Measurements from ENCODE around the gene SH3GLB2.
A peak's percentile ranks its signal among the peaks of the same experiment; 100 is the strongest.
"Not testable (repeated sequence)": the region's sequence is repeated elsewhere in the genome, so short reads cannot be mapped to it uniquely, and the experiment has no call there.

The SH3GLB2 gene

GRCh38 chr9:129052592-129052991, 24.5 kb upstream of the SH3GLB2 start:
- DNase-seq: no peak

GRCh38 chr9:129042016-129042415, 13.9 kb upstream of the SH3GLB2 start:
- DNase-seq: no peak

- no peak for DNase-seq
Observed at GRCh38 chr9:129040113-129040643, 12.0 kb upstream of the SH3GLB2 start.

GRCh38 chr9:129038109-129038852, 10.2 kb upstream of the SH3GLB2 start:
- no peak for DNase-seq

- DNase-seq: no peak
Observed at GRCh38 chr9:129037767-129038098, 9.6 kb upstream of the SH3GLB2 start.

- DNase-seq: peak; percentile 14
Observed at GRCh38 chr9:129036923-129037766, 9.0 kb upstream of the SH3GLB2 start.

- DNase-seq: peak; percentile 97
Observed at GRCh38 chr9:129036241-129036922, 8.3 kb upstream of the SH3GLB2 start, which contains the start of gene MIGA2. MIGA2 (plus strand) TSS chr9:129036626; CDS start chr9:129040595, 3,969 bp downstream.

GRCh38 chr9:129035838-129036237, 7.7 kb upstream of the SH3GLB2 start:
- DNase-seq: not testable (repeated sequence)

GRCh38 chr9:129033216-129033615, 5.1 kb upstream of the SH3GLB2 start:
- no peak for DNase-seq

GRCh38 chr9:129032541-129033159, 4.5 kb upstream of the SH3GLB2 start:
- DNase-seq: no peak

- DNase-seq: no peak
Observed at GRCh38 chr9:129031514-129031913, 3.4 kb upstream of the SH3GLB2 start.

- DNase-seq: no peak
Observed at GRCh38 chr9:129030191-129030590, 2.1 kb upstream of the SH3GLB2 start.

- peak; percentile 79 for DNase-seq
Observed at GRCh38 chr9:129027685-129028191, 393 bp downstream of the SH3GLB2 start.

GRCh38 chr9:129027224-129027684, 877 bp downstream of the SH3GLB2 start:
- no peak for DNase-seq

- peak; percentile 47 for DNase-seq
Observed at GRCh38 chr9:129026442-129027223, 1.5 kb downstream of the SH3GLB2 start.

GRCh38 chr9:129023908-129024233, 4.3 kb downstream of the SH3GLB2 start:
- DNase-seq: no peak

GRCh38 chr9:129023036-129023907, 4.9 kb downstream of the SH3GLB2 start:
- DNase-seq: peak; percentile 63

- no peak for DNase-seq
Observed at GRCh38 chr9:129022037-129022436, 6.1 kb downstream of the SH3GLB2 start.

- DNase-seq: no peak
Observed at GRCh38 chr9:129021091-129021490, 7.0 kb downstream of the SH3GLB2 start.

GRCh38 chr9:129014608-129015007, 13.5 kb downstream of the SH3GLB2 start:
- no peak for DNase-seq

- DNase-seq: no peak
Observed at GRCh38 chr9:129014124-129014523, 14.0 kb downstream of the SH3GLB2 start.
